Stimulated activated CD4-positive, alpha-beta T cell treated with anti-CD3 and anti-CD28 coated beads, Interleukin-2, amount 100 ng/mL, for 24 hours (primary cell): ENCODE data around the gene IL12RB2.

Experiments
- DNase-seq, 2 donors: peaks; one replicate each; pipeline ENCODE4 v3.0.0-alpha.2; 2020

Gene IL12RB2

DNA sequence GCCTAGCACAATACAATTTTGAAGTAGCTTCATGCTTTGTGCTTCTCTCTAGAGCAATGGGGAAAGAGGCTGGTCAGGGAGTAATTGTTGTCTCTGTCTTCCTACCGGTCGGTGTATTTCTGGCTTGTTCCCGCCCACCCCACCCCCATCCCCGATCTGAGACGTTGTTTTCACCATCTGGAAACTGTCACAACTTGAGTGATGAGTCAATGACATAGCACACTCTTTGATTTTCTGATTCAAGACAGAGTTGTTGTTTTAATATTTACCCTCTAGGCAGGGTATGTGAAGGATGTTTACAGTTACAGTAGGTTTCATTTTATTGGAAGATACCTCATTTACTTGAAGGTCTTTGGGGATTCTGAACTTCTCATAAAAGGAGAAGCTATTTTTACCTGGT, 7.0 kb downstream of the IL12RB2 start:
- DNase-seq, result no peak

DNA sequence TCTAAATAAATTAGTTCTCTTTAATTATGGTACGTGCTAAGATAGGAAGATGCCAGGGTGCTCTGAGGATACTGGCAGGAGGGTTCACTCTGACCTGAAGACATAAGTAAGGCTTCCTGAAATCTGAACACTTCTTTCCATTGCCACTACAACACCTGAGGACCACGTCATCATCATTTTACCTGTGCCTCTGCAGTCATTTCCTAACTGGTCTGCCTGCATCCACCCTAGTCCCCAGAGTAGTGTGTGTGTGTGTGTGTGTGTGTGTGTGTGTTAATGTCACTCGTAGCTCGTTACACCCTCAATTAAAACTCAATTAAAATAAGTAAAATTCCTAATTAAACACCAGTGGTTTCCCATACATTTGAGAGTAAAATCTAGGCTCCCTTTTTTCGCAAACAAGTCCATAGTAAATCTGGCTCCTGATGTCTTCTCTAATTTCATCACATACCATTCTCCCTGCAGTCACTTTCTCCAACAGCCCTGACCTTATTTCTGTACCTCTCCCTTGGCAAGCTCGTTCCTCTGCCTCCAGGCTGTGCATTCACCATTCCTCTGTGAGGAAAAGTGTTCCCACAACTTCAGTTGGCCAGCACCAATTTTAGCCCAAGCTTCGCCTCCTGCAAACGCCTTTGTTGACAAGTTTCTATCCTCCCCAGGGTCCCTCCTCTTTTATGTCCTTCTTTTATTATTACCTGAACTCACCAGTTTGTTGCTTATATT, 8.7 kb downstream of the IL12RB2 start:
- DNase-seq, result no peak

- no peak for DNase-seq
Measured at GRCh38 chr1:67316918-67317317, 9.2 kb downstream of the IL12RB2 start.

DNA sequence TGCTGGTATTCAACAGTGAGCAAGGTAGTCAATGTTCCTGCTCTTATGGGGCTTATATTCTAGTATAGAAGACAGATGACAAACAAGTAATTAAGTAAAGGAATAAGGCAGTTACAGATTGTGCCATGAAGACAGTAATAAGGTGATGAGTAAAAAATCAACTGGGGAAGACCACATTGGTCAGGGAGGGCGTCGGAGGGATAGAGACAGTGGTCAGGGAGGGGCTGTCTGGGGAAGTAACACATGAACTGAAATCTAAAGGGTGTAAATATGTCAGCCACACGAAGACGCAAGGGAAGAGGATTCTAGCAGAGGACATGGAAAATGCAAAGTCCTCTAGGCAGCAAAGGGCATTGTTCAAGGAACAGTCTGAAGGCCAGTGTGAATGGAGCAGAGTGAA, 10.1 kb downstream of the IL12RB2 start:
- DNase-seq, result no peak

GRCh38 chr1:67322442-67322841, 14.8 kb downstream of the IL12RB2 start:
- DNase-seq, result no peak

- no peak for DNase-seq
Measured at GRCh38 chr1:67323087-67323486, 15.4 kb downstream of the IL12RB2 start.

DNA sequence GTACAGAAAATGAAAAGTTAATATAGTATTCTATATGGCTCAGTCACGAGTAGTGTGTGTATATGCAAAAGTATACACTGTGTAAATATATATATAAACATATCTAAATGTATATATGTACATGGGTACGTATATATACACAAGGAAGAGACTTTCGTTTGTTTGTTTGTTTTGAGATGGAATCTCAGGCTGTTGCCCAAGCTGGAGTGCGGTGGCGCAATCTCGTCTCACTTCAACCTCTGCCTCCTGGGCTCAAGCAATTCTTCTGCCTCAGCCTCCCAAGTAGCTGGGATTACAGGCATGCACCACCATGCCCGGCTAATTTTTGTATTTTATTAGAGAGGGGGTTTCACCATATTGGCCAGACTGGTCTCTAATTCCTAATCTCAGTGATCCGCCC, 16.4 kb downstream of the IL12RB2 start:
- no peak for DNase-seq

DNA sequence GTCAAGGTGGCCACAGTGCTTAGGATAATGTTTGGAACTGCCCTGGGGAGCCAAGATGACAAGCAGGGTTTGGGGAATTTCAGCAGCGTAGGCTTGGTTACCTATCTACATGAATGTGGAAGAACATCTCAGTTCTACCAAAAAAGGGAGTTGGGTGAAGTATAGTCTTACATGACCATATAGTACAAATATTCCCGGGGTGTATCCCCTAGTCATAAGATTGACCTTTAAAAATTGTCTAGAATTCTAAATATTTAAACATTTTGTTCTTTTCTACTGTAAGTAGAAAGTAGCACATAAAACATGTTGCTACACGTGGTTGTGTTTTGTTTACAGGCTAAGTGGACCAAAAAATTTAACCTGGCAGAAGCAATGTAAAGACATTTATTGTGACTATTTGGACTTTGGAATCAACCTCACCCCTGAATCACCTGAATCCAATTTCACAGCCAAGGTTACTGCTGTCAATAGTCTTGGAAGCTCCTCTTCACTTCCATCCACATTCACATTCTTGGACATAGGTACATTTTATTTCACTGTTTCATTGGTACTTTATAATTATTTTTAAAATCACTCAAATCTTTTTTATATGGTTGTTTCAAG, 20.3 kb downstream of the IL12RB2 start:
- DNase-seq, result no peak

DNA sequence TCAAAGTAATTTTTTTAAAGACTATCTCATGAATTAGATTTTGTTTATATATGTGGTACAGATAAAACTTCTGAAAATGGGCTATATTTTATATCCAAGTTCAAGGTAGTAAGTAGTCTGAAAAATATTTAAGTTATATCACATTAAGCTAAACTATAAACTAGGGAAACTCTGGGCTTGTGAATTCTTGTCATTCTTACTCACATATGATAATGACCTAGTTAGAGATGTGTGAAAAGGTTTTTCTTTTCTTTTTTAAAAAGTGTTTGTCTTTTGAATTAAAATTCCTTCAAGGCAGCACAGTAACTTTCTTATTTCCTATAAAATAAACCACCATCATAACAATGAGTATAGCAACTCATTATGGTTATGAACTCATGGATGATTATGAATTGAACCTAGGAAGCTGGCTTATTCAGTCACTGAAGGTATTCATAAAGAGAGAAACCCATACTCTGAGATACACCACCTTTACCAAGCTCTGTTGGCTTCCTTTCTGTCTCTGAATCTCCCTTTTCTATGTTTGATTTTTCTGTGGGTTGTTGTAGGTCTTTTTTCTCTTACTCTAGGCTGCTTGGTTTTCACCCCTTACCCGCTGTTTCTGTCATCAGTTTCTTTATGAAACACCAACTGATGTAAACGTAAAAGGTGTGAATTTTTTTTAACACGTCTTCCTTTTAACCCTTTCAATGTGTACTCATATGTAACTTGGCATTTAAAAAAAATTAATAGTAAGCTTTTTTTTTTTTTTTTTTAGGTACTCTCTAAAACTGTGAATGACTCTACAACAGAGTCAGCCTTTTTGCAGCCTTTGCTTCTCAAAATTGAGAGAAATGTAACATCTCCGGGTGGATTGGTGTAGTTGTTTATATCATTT, 25.2 kb downstream of the IL12RB2 start:
- DNase-seq, result no peak

- no peak for DNase-seq
Measured at GRCh38 chr1:67333603-67334002, 25.9 kb downstream of the IL12RB2 start.

- no peak for DNase-seq
Measured at GRCh38 chr1:67335411-67335810, 27.7 kb downstream of the IL12RB2 start.

DNA sequence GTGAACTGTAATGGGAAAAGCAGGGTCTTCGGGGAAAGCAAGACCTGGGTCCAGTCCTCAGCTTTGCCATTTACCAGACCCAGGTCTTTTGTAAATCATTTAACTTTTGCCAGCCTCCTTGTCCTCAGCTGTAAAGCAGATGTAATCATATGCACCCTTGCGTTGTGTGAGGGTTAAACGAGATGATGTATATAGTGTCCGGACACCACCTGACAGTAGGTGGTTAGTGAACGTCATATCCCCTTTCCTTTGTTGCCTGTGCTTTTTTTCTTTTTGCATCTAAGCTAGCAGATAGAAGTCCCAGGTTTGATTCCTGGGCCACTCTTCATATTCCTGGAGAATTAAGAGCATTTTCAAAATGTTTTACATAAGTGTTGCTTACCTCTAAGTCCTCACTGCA, 28.5 kb downstream of the IL12RB2 start:
- DNase-seq, result no peak

- DNase-seq, result no peak
Measured at GRCh38 chr1:67336783-67337182, 29.1 kb downstream of the IL12RB2 start.

DNA sequence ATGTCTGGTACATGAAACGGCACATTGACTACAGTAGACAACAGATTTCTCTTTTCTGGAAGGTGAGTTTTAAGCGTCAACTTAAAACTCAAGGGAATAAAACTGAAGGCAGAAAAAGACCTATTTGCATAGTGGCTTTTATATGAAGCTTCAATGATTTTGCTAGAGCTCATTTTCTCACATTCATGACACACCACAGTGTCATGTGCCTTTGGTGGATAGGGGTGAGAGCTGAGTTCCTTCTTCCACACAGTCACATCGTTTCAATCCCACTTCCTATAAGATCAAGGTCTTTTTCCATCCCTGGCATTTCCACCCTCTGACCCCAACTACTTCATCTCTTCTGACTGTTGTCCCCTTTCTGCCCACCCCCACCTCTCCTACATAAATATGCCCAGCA, 31.0 kb downstream of the IL12RB2 start:
- peak in 1 of 2 donors; percentile 42 for DNase-seq

- peak in 1 of 2 donors; percentile 59 for DNase-seq
Measured at GRCh38 chr1:67339623-67340343, 32.1 kb downstream of the IL12RB2 start.

GRCh38 chr1:67342076-67342890, 34.6 kb downstream of the IL12RB2 start:
- DNase-seq, result peak; percentile 46 to 58

DNA sequence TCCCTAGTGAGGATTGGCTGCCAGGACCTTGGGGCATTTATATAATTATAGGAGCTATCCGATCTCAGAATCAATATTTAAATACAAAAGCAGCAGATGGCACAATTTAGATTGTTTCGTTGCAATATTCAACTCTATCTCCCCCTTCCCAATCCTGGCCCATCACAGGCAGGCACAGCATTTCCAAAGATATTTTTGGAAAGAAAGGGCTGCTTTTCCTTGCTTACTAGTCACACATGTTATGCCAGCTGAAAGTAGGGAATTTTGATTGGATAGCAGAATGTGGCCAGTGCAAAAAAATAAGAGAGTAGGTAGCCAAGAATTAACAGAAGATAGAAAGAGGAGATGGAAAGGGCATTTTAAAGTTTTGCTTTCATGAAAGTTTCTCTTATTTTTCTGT, 37.9 kb downstream of the IL12RB2 start:
- no peak for DNase-seq

GRCh38 chr1:67346982-67347381, 39.3 kb downstream of the IL12RB2 start:
- no peak for DNase-seq

DNA sequence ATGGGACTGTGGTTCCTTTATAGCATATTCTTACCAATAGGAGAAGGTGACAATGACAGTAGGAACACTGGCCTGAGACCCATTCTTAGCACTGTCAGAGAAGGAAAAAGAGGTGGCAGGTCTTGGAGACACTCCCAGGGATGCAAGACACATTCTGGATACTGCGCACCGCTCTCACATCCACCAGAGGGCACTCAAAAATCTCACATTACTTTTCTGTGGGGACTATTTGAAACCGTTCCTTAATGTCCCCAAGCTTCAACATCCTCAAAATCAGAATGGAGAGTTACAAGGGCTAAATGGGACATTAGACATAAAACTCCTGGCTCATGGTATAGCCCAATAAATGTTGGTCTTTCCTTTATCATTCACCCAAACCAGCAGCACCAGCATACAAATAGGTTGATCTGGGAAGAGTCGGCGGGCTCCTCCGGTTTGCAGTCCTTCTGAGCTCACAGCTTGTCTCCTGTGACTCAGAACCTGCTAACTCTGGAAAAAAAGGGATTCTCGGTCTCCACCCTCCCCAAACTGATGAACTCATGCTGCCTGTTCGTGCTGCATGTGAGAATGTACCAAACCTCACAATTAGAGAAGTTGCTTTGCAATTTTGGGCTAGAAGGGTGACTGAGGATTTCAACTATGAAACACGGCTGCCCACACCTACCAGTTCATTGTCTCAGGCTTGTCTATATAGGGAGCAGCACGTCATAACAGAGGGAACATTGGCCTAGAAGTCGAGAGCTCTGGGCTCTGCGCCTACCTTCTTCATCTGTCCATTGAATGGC, 40.2 kb downstream of the IL12RB2 start:
- no peak for DNase-seq

GRCh38 chr1:67348586-67349252, 41.0 kb downstream of the IL12RB2 start:
- DNase-seq, result no peak

DNA sequence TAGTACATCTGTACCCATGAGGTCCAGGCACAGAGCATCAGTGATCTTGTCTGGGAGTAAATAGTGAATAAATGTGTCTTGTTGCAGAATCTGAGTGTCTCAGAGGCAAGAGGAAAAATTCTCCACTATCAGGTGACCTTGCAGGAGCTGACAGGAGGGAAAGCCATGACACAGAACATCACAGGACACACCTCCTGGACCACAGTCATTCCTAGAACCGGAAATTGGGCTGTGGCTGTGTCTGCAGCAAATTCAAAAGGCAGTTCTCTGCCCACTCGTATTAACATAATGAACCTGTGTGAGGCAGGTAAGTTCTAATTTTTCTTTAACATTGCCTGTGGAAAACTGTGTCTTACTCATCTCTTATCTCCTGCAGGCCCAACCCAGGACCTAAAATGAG, 43.1 kb downstream of the IL12RB2 start:
- peak in 1 of 2 donors; percentile 39 for DNase-seq
